Heart left ventricle (tissue), 13 donors: ENCODE measurements around the gene NEK9.

Source experiments
- POLR2A ChIP-seq, 2 donors: fragments of 450-650 bp; IDR thresholded peaks; one replicate each; pipeline ENCODE4 v1.6.1; 2017; ENCODE audit warnings: antibody characterized with exemption in 2 of 2, mild to moderate bottlenecking in 2 of 2, moderate library complexity in 2 of 2
- TF ChIP-seq, protein P1 (sequence below), 12 donors: fragments of 200-600 bp; sonication (generic) in 4 of 12; IDR thresholded peaks; one replicate each; pipeline versions ENCODE4 v1.5.0 to v1.8.0; 2018 to 2022; ENCODE audit warnings: antibody characterized with exemption in 12 of 12, mild to moderate bottlenecking in 5 of 12
- donor health status: ischemic (EF 13 %, LVEDD 7.1; RV severe dilation, severe dysfunction).
- donor health status: DM: no; HTN: yes; CAD: no.
- donor health status: DM: no; HTN: no; CAD: no.
- donor health status: ischemic (EF 25% LVEDD 6.9; RV normal size, moderate dysfunction).
- donor health status: ischemic (EF 25% LVEDD 5.7; RV mildly dilated, moderate dysfunction).
- donor health status: ischemic (EF 35%, LVEDD 5.7; RV mildly dilated, moderate dysfunction).
- donor health status: nonischemic (EF 11% LVEDD 7.7; RV severe dilation, severe dysfunction).
- donor health status: DM: yes; HTN: yes; CAD: no.
- donor health status: PGD.
- donor health status: ischemic (EF 29% LVEDD 5.4; RV normal size, mild dysfunction).
- donor health status: nonischemic (EF 23%, LVEDD 6.1; RV moderate dilation, normal function).

DNA sequence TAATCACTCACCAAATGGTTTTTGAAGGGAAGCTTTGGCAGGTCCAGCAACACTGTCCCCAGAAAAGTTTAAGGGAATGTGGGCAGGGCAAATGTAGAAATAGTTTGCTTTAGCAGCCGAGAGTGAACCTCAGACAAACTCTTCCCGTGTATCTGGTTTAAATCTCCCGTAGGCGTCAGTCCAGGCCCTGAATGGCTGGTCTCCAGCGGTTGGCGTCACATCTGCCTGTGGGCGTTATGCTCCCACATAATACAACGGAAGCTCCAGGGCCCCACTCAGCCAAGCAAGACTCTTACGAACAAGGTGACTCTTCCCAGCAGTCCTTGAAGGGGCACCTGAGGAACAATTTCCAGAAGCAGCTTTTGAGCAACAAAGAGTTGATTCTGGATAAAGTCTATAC, 56.5 kb downstream of the NEK9 start:
- TF ChIP-seq, protein P1, sequence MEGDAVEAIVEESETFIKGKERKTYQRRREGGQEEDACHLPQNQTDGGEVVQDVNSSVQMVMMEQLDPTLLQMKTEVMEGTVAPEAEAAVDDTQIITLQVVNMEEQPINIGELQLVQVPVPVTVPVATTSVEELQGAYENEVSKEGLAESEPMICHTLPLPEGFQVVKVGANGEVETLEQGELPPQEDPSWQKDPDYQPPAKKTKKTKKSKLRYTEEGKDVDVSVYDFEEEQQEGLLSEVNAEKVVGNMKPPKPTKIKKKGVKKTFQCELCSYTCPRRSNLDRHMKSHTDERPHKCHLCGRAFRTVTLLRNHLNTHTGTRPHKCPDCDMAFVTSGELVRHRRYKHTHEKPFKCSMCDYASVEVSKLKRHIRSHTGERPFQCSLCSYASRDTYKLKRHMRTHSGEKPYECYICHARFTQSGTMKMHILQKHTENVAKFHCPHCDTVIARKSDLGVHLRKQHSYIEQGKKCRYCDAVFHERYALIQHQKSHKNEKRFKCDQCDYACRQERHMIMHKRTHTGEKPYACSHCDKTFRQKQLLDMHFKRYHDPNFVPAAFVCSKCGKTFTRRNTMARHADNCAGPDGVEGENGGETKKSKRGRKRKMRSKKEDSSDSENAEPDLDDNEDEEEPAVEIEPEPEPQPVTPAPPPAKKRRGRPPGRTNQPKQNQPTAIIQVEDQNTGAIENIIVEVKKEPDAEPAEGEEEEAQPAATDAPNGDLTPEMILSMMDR (IDR thresholded peaks at IDR 0.05): no peak
- no peak for TF ChIP-seq POLR2A (IDR thresholded peaks at IDR 0.05)
